Tibial nerve (tissue), 4 donors: ENCODE data around the gene FER.

Source experiments
- CTCF ChIP-seq, 5 experiments: fragments of 200-600 bp in 3 of 5; fragments of 450-650 bp in 2 of 5; sonication (generic) in 3 of 5; IDR thresholded peaks; one replicate each; pipeline ENCODE4 v1.5.1; 2016 to 2019; ENCODE audit warnings: antibody characterized with exemption in 5 of 5, mild to moderate bottlenecking in 3 of 5, moderate library complexity in 2 of 5
- EP300 ChIP-seq, 2 donors: sonication (generic); formaldehyde crosslinking; IDR thresholded peaks; one replicate each; pipeline ENCODE4 v1.6.1; 2017; ENCODE audit warnings: antibody characterized with exemption in 2 of 2, mild to moderate bottlenecking in 1 of 2
- POLR2A ChIP-seq, 2 donors: fragments of 450-650 bp; IDR thresholded peaks; one replicate each; pipeline ENCODE4 v1.6.1; 2017; ENCODE audit warnings: antibody characterized with exemption in 2 of 2, mild to moderate bottlenecking in 2 of 2, moderate library complexity in 2 of 2

- TF ChIP-seq CTCF (IDR thresholded peaks at IDR 0.05) (no peak), EP300 (IDR thresholded peaks at IDR 0.05) (no peak), POLR2A (IDR thresholded peaks at IDR 0.05) (no peak)
Observed at GRCh38 chr5:108867656-108868055, 120.0 kb downstream of the FER start.
